GM21786 (cell line): ENCODE measurements around the gene RAB11FIP4.

Experiments
- ATAC-seq: cut with Tn5 transposase; IDR thresholded peaks from one replicate; pipeline ENCODE4 v1.9.1; 2021; ENCODE audit not compliant: unreplicated experiment

RAB11FIP4 gene

GRCh38 chr17:31404028-31404949 is 12.8 kb downstream of the RAB11FIP4 start:
- ATAC-seq, result no peak

GRCh38 chr17:31405890-31406371 is 14.5 kb downstream of the RAB11FIP4 start:
- no peak for ATAC-seq

GRCh38 chr17:31408586-31408985 is 17.1 kb downstream of the RAB11FIP4 start:
- no peak for ATAC-seq

GRCh38 chr17:31411707-31412285 is 20.3 kb downstream of the RAB11FIP4 start:
- no peak for ATAC-seq

- no peak for ATAC-seq
Measured at GRCh38 chr17:31412511-31412910, 21.0 kb downstream of the RAB11FIP4 start.

GRCh38 chr17:31413081-31413799 is 21.8 kb downstream of the RAB11FIP4 start:
- no peak for ATAC-seq

- no peak for ATAC-seq
Measured at GRCh38 chr17:31413874-31414549, 22.5 kb downstream of the RAB11FIP4 start.

- no peak for ATAC-seq
Measured at GRCh38 chr17:31414550-31414918, 23.1 kb downstream of the RAB11FIP4 start.

- no peak for ATAC-seq
Measured at GRCh38 chr17:31415004-31415454, 23.6 kb downstream of the RAB11FIP4 start.

GRCh38 chr17:31415640-31416502 is 24.4 kb downstream of the RAB11FIP4 start:
- no peak for ATAC-seq

GRCh38 chr17:31416503-31416923 is 25.0 kb downstream of the RAB11FIP4 start:
- ATAC-seq, result no peak

- no peak for ATAC-seq
Measured at GRCh38 chr17:31417051-31417792, 25.7 kb downstream of the RAB11FIP4 start.

GRCh38 chr17:31418773-31419350 is 27.4 kb downstream of the RAB11FIP4 start:
- ATAC-seq, result no peak

- ATAC-seq, result no peak
Measured at GRCh38 chr17:31422443-31422842, 31.0 kb downstream of the RAB11FIP4 start.

- no peak for ATAC-seq
Measured at GRCh38 chr17:31424944-31425281, 33.4 kb downstream of the RAB11FIP4 start.

GRCh38 chr17:31425282-31426040 is 34.0 kb downstream of the RAB11FIP4 start:
- no peak for ATAC-seq

- no peak for ATAC-seq
Measured at GRCh38 chr17:31427684-31428083, 36.2 kb downstream of the RAB11FIP4 start.

- ATAC-seq, result no peak
Measured at GRCh38 chr17:31428111-31428510, 36.6 kb downstream of the RAB11FIP4 start.
